ENCODE data around the gene NPAS3.
A peak's percentile ranks its signal among the peaks of the same experiment; 100 is the strongest.

NPAS3 gene

GRCh38 chr14:33844118-33844517 is 905.4 kb downstream of the NPAS3 start:
- DNase-seq (ENCODE audit: low read depth) = no peak
- no peak for TF ChIP-seq CTCF (conservative IDR thresholded peaks at IDR 0.05; ENCODE audit: control insufficient read depth, insufficient read depth, low read depth, low read length)

GRCh38 chr14:33846100-33846824 is 907.6 kb downstream of the NPAS3 start:
- no peak for TF ChIP-seq CTCF (conservative IDR thresholded peaks at IDR 0.05; ENCODE audit: control insufficient read depth, insufficient read depth, low read depth, low read length)
- no peak for DNase-seq (ENCODE audit: low read depth)
- no peak overlapping the region for H3K4me3 ChIP-seq (ENCODE audit: control insufficient read depth, low read depth, low read length)

More at GRCh38 chr14:33844118-33844517, 905.4 kb downstream of the NPAS3 start:
- no peak overlapping the region for H3K4me3 ChIP-seq (ENCODE audit: control insufficient read depth, low read depth, low read length)

- TF ChIP-seq CTCF (conservative IDR thresholded peaks at IDR 0.05; ENCODE audit: control insufficient read depth, insufficient read depth, low read depth, low read length) = no peak
- no peak overlapping the region for H3K4me3 ChIP-seq (ENCODE audit: control insufficient read depth, low read depth, low read length)
- DNase-seq (ENCODE audit: low read depth) = no peak
These were observed 908.4 kb downstream of the NPAS3 start for GRCh38 chr14:33847066-33847465.

- no peak overlapping the region for H3K4me3 ChIP-seq (ENCODE audit: control insufficient read depth, low read depth, low read length)
- no peak for TF ChIP-seq CTCF (conservative IDR thresholded peaks at IDR 0.05; ENCODE audit: control insufficient read depth, insufficient read depth, low read depth, low read length)
- DNase-seq (ENCODE audit: low read depth) = no peak
These were observed 909.3 kb downstream of the NPAS3 start for GRCh38 chr14:33848009-33848408.

GRCh38 chr14:33848706-33849454 is 910.2 kb downstream of the NPAS3 start:
- peak; percentile 57 for DNase-seq (ENCODE audit: low read depth)
- H3K4me3 ChIP-seq (ENCODE audit: control insufficient read depth, low read depth, low read length) = no peak overlapping the region
- TF ChIP-seq CTCF (conservative IDR thresholded peaks at IDR 0.05; ENCODE audit: control insufficient read depth, insufficient read depth, low read depth, low read length) = peak; percentile 79

GRCh38 chr14:33849455-33849801 is 910.7 kb downstream of the NPAS3 start:
- no peak overlapping the region for H3K4me3 ChIP-seq (ENCODE audit: control insufficient read depth, low read depth, low read length)
- no peak for DNase-seq (ENCODE audit: low read depth)
- TF ChIP-seq CTCF (conservative IDR thresholded peaks at IDR 0.05; ENCODE audit: control insufficient read depth, insufficient read depth, low read depth, low read length) = no peak

Data from fibroblast of mammary gland (primary cell).